K562 (cell line): ENCODE data around the gene CCDC15. TPM values are rescaled to one million over a fixed set of nuclear protein-coding genes. Genes with fewer than 3 reads are reported as not detected.

ENCODE experiments used
- BMI1 ChIP-seq: fragments of 150-350 bp; IDR thresholded peaks from 2 replicates; pipeline ENCODE4 v1.6.1; 2014; ENCODE audit warnings: low read length
- CHAMP1 ChIP-seq: fragments of 450-650 bp; IDR thresholded peaks from 2 replicates; pipeline ENCODE4 v1.6.1; 2016; ENCODE audit warnings: mild to moderate bottlenecking
- HMBOX1 ChIP-seq: sonication (generic); IDR thresholded peaks from 2 replicates; pipeline ENCODE4 v1.6.1; 2016
- PCBP2 ChIP-seq: fragments of 200-400 bp; formaldehyde crosslinking; IDR thresholded peaks from 2 replicates; pipeline ENCODE4 v1.6.1; 2018; ENCODE audit warnings: low read length, low read depth, mild to moderate bottlenecking, moderate library complexity; ENCODE audit not compliant: poor library complexity, severe bottlenecking
- TAF15 ChIP-seq: fragments of 200-400 bp; formaldehyde crosslinking; IDR thresholded peaks from 2 replicates; pipeline ENCODE4 v1.6.1; 2017; ENCODE audit warnings: mild to moderate bottlenecking, low read depth, low read length, moderate library complexity
- ZNF318 ChIP-seq, 2 experiments: fragments of 450-650 bp; IDR thresholded peaks; 2 replicates each; pipeline ENCODE4 v1.6.1; 2016; ENCODE audit warnings: mild to moderate bottlenecking in 2 of 2, borderline replicate concordance in 1 of 2, low read depth in 1 of 2, moderate library complexity in 1 of 2
- polyA plus RNA-seq, 8 experiments: library from polyadenylated mRNA; depleted of rRNA in 4 of 8; stranded (reverse) in 5 of 8; unstranded in 3 of 8; fragments of >200 nt; fragmentation: Nextera tagmentation in 2 of 8; fragmentation: Illumina TruSeq in 1 of 8; extraction: Ambion mirVana in 2 of 8; extraction: Trizol in 1 of 8; gene quantifications; 2 replicates each; pipeline versions ENCODE4 v1.2.1 to v1.2.3, GENCODE V29; 2011 to 2014; ENCODE audit warnings: inconsistent platforms in 1 of 8, missing spikeins in 1 of 8
- total RNA-seq, 7 experiments: library from RNA; depleted of rRNA in 6 of 7; stranded (reverse); fragments of >200 nt in 6 of 7; fragmentation: Illumina TruSeq in 2 of 7; extraction: Trizol in 2 of 7; gene quantifications; 2 replicates each; pipeline versions ENCODE4 v1.2.1 to v1.2.3, GENCODE V29; 2011 to 2021; ENCODE audit warnings: low replicate concordance in 1 of 7
- TF ChIP-seq, protein P1 (sequence below): fragments of 450-650 bp; formaldehyde crosslinking; IDR thresholded peaks from 2 replicates; pipeline ENCODE4 v1.4.0; 2020; ENCODE audit warnings: mild to moderate bottlenecking, moderate library complexity

Gene CCDC15
- total and polyA plus RNA-seq, 9 of the 15 experiments (the other 6 are each of a cell fraction or from before 2014, with no cell fraction given), result 1.9 to 9.2 (median 3.9) TPM

DNA sequence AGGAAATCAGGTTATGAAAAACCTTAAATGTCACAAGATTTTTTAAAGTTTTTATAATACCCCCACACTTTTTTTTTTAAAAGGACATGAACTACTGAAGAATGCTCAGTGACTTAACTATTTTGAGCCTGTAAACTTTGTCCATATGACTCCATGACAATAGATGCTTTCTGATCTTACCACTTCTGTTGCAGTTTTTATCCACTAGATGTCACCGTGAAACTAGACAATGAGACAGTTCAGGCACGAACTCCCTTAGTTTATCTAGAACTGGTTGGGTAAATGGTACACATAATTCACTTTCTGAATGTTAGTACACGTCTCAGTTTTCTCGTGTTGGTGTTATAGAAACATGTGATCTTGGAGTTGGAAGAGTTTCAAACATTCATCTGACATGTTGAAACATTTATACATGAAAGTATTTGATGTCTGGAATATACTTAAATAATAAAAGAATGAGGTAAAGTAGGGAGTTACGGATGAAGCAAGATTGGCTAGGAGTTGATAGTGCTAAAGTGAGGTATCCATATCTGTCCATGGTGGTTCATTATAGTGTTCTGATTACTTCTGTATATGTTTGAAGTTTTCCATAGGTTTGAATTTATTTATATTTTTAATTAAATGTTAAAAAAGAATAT lies 8.1 kb downstream of the CCDC15 start (continued):
- TF ChIP-seq TAF15 (no peak), ZNF318 (IDR thresholded peaks at IDR 0.05; ENCODE audit: borderline replicate concordance in 1 of 2, low read depth in 1 of 2) (0 out of 4 replicates have a peak, but pooled peaks of 1 of the 2 experiments have one; percentile 42), BMI1 (no peak), CHAMP1 (no peak), PCBP2 (no peak), HMBOX1 (peak; percentile 47; the same call in 1 of the 2 replicates)
- TF ChIP-seq, protein P1, sequence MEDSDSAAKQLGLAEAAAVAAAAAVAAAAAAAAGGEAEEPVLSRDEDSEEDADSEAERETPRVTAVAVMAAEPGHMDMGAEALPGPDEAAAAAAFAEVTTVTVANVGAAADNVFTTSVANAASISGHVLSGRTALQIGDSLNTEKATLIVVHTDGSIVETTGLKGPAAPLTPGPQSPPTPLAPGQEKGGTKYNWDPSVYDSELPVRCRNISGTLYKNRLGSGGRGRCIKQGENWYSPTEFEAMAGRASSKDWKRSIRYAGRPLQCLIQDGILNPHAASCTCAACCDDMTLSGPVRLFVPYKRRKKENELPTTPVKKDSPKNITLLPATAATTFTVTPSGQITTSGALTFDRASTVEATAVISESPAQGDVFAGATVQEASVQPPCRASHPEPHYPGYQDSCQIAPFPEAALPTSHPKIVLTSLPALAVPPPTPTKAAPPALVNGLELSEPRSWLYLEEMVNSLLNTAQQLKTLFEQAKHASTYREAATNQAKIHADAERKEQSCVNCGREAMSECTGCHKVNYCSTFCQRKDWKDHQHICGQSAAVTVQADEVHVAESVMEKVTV, result peak; percentile 94
